Loucy (cell line): ENCODE results near the gene ART3.

ENCODE experiments used
- H2AFZ ChIP-seq: fragments of 200-600 bp; sonication (generic); 2 replicates; pipeline ENCODE4 v1.6.0; 2016; ENCODE audit warnings: antibody characterized with exemption, mild to moderate bottlenecking, low read length, moderate library complexity
- H3F3A ChIP-seq: fragments of 200-600 bp; 2 replicates; pipeline ENCODE4 v1.6.0; 2016; ENCODE audit warnings: antibody characterized with exemption, low read depth, mild to moderate bottlenecking
- H3K27me3 ChIP-seq: fragments of 200-600 bp; sonication (generic); 2 replicates; pipeline ENCODE4 v1.6.1; 2014; ENCODE audit warnings: low read length, mild to moderate bottlenecking; ENCODE audit not compliant: insufficient read depth, poor library complexity, severe bottlenecking
- H3K36me3 ChIP-seq: fragments of 200-600 bp; sonication (generic); 2 replicates; pipeline ENCODE4 v1.6.1; 2016; ENCODE audit warnings: low read length; ENCODE audit not compliant: insufficient read depth
- H3K4me1 ChIP-seq: fragments of 200-600 bp; sonication (generic); 2 replicates; pipeline ENCODE4 v1.5.1; 2014; ENCODE audit warnings: low read length, mild to moderate bottlenecking; ENCODE audit not compliant: insufficient read depth, poor library complexity, severe bottlenecking
- H3K4me2 ChIP-seq: fragments of 200-600 bp; sonication (generic); 2 replicates; pipeline ENCODE4 v1.6.0; 2014; ENCODE audit warnings: antibody characterized with exemption, low read length, low read depth, mild to moderate bottlenecking; ENCODE audit not compliant: poor library complexity, severe bottlenecking
- H3K4me3 ChIP-seq: fragments of 200-600 bp; sonication (generic); 2 replicates; pipeline ENCODE4 v1.5.1; 2014; ENCODE audit warnings: low read length, mild to moderate bottlenecking, mixed read lengths; ENCODE audit not compliant: poor library complexity, severe bottlenecking
- H3K79me2 ChIP-seq: fragments of 200-600 bp; sonication (generic); 2 replicates; pipeline ENCODE4 v1.6.1; 2014; ENCODE audit warnings: low read length; ENCODE audit not compliant: insufficient read depth
- H3K9ac ChIP-seq: fragments of 200-600 bp; sonication (generic); 2 replicates; pipeline ENCODE4 v1.6.0; 2014; ENCODE audit warnings: mild to moderate bottlenecking, low read depth, low read length, moderate library complexity; ENCODE audit not compliant: poor library complexity, severe bottlenecking
- H3K9me2 ChIP-seq: fragments of 200-600 bp; sonication (generic); replicated peaks from 2 replicates; pipeline ENCODE4 v1.6.1; 2016; ENCODE audit warnings: low read depth, low read length, mixed read lengths
- H3K9me3 ChIP-seq: fragments of 200-600 bp; sonication (generic); 2 replicates; pipeline ENCODE4 v1.6.1; 2014; ENCODE audit warnings: mild to moderate bottlenecking, antibody characterized with exemption, low read length, low read depth; ENCODE audit not compliant: insufficient read depth
- H4K20me1 ChIP-seq: fragments of 200-600 bp; sonication (generic); 2 replicates; pipeline ENCODE4 v1.6.0; 2014; ENCODE audit warnings: antibody characterized with exemption, low read length, mild to moderate bottlenecking; ENCODE audit not compliant: insufficient read depth, poor library complexity, severe bottlenecking
- CTCF ChIP-seq: fragments of 200-600 bp; sonication (generic); conservative IDR thresholded peaks from 2 replicates; pipeline ENCODE4 v1.5.1; 2014; ENCODE audit warnings: mild to moderate bottlenecking, antibody characterized with exemption, low read length
- EZH2phosphoT487 ChIP-seq: fragments of 200-600 bp; IDR thresholded peaks from 2 replicates; pipeline ENCODE4 v1.6.1; 2018; ENCODE audit warnings: antibody characterized with exemption, mild to moderate bottlenecking, moderate library complexity, borderline replicate concordance

ART3 gene

GRCh38 chr4:76155979-76156378 is 81.5 kb downstream of the ART3 start:
- Histone ChIP-seq H3K4me1 (no peaks in the 10 kb centered on the region), H3K36me3 (peaks cover 2% of the 10 kb centered on the region; the same call in 1 of the 2 replicates), H3F3A (no peaks in the 10 kb centered on the region), H3K9ac (no peak overlapping the region), H3K9me2 (no peaks in the 10 kb centered on the region), H3K79me2 (no peaks in the 10 kb centered on the region), H3K9me3 (no peaks in the 10 kb centered on the region), H3K4me3 (no peak overlapping the region), H4K20me1 (no peaks in the 10 kb centered on the region), H3K4me2 (no peak overlapping the region), H2AFZ (no peak overlapping the region), H3K27me3 (no peaks in the 10 kb centered on the region)
- TF ChIP-seq CTCF (no peak), EZH2phosphoT487 (no peak)

GRCh38 chr4:76156635-76157034 is 82.1 kb downstream of the ART3 start:
- no peak overlapping the region for H2AFZ ChIP-seq

GRCh38 chr4:76160355-76160754 is 85.8 kb downstream of the ART3 start:
- Histone ChIP-seq H3K79me2 (no peaks in the 10 kb centered on the region), H3K9ac (no peak overlapping the region), H4K20me1 (no peaks in the 10 kb centered on the region), H3K27me3 (no peaks in the 10 kb centered on the region), H3K4me1 (no peaks in the 10 kb centered on the region), H2AFZ (no peak overlapping the region), H3K4me2 (no peak overlapping the region), H3K9me3 (no peaks in the 10 kb centered on the region), H3K4me3 (no peak overlapping the region), H3F3A (no peaks in the 10 kb centered on the region), H3K9me2 (no peaks in the 10 kb centered on the region), H3K36me3 (peaks cover 27% of the 10 kb centered on the region; the same call in 1 of the 2 replicates)
- TF ChIP-seq CTCF (no peak), EZH2phosphoT487 (no peak)

More at GRCh38 chr4:76156635-76157034, 82.1 kb downstream of the ART3 start:
- no peak overlapping the region for H3K4me3 ChIP-seq
- no peaks in the 10 kb centered on the region for H3K9me3 ChIP-seq
- H3K36me3 ChIP-seq = peaks cover 8% of the 10 kb centered on the region; the same call in 1 of the 2 replicates
- H3K9ac ChIP-seq = no peak overlapping the region
- H3F3A ChIP-seq = no peaks in the 10 kb centered on the region
- no peaks in the 10 kb centered on the region for H3K27me3 ChIP-seq
- H3K9me2 ChIP-seq = no peaks in the 10 kb centered on the region
- no peaks in the 10 kb centered on the region for H4K20me1 ChIP-seq
- H3K4me1 ChIP-seq = no peaks in the 10 kb centered on the region
- no peaks in the 10 kb centered on the region for H3K79me2 ChIP-seq
- H3K4me2 ChIP-seq = no peak overlapping the region
- TF ChIP-seq CTCF (no peak), EZH2phosphoT487 (no peak)
